ENCODE measurements around the gene PHC2.

PHC2 gene

DNA sequence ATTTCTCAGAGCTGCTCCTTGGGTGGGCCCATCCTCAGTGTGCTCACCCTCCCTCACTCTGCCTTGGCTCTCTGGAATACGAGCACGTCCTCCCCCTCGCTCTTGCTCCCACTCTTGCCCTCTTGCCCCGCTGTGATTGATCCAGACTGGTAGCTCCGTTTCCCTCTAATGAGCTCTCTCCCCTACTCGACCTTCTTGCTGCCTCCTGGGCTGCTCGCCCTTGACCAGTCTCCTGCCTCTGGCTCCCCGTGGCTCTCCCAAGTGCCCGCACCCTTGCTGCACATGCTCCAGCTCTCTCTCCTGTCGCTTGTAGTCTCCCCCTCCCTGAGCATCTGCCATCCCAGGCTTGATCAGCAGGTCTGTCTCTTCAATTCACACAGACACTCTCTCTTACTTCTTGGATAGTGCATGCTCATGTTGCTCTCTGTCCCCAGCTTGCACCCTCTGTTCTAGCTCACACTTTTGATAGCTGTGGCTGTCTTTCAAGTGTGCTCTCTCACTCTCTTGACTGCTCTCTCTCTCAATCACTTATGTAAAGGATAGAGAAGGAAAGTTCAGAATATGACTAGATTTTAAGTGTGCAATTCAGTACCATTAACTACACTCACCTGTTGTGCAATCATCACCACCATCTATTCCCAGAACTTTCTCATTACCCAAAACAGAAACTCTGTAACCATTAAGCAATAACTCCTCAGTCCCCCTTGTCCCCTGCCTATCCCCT is 51.1 kb downstream of the PHC2 start:
- TF ChIP-seq, protein P1, sequence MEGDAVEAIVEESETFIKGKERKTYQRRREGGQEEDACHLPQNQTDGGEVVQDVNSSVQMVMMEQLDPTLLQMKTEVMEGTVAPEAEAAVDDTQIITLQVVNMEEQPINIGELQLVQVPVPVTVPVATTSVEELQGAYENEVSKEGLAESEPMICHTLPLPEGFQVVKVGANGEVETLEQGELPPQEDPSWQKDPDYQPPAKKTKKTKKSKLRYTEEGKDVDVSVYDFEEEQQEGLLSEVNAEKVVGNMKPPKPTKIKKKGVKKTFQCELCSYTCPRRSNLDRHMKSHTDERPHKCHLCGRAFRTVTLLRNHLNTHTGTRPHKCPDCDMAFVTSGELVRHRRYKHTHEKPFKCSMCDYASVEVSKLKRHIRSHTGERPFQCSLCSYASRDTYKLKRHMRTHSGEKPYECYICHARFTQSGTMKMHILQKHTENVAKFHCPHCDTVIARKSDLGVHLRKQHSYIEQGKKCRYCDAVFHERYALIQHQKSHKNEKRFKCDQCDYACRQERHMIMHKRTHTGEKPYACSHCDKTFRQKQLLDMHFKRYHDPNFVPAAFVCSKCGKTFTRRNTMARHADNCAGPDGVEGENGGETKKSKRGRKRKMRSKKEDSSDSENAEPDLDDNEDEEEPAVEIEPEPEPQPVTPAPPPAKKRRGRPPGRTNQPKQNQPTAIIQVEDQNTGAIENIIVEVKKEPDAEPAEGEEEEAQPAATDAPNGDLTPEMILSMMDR (IDR thresholded peaks at IDR 0.05; ENCODE audit: extremely low read depth, missing control alignments): no peak
- DNase-seq (ENCODE audit: low spot score): no peak

DNA sequence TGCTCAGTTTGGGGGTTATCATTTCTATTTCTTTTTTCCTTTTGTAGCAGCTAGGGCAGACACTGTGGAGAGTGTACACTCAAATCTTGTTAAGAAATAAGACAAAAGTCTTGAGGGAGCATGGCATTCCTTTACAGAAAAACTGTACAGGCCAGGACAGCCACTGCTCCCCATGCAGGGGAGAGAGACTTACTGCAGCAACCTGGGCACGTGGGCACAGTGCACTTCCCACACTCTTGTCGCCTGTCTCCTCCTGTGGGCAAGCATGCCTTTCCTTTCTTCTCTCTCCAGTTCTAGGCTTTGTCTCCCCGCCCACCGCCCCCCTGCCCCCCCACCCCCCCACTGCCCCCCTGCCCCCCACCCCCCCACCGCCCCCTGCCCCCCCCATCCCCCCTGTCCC is 51.9 kb downstream of the PHC2 start:
- DNase-seq (ENCODE audit: low spot score): no peak
- TF ChIP-seq, protein P1 (IDR thresholded peaks at IDR 0.05; ENCODE audit: extremely low read depth, missing control alignments): no peak

DNA sequence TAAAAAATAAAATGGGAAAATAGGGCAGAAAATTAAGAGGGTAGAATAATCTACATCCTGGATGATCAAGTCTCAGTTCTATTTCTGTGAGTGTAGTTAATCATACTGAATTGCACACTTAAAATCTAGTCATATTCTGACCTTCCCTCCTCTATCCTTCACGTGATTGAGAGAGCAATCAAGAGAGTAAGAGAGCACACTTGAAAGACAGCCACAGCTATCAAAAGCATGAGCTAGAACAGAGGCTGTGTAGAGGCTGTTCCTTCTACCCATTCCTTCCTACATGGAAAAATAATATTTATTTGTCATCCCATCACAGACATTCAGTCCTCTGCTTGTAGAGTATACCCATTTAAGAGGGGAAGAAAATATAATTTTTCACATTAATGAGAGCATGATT is 52.4 kb downstream of the PHC2 start:
- no peak for DNase-seq (ENCODE audit: low spot score)
- TF ChIP-seq, protein P1 (IDR thresholded peaks at IDR 0.05; ENCODE audit: extremely low read depth, missing control alignments): no peak

GRCh38 chr1:33377756-33378155 is 53.1 kb downstream of the PHC2 start:
- TF ChIP-seq, protein P1 (IDR thresholded peaks at IDR 0.05; ENCODE audit: extremely low read depth, missing control alignments): no peak
- no peak for DNase-seq (ENCODE audit: low spot score)

GRCh38 chr1:33377013-33377412 is 53.9 kb downstream of the PHC2 start:
- no peak for DNase-seq (ENCODE audit: low spot score)
- TF ChIP-seq, protein P1 (IDR thresholded peaks at IDR 0.05; ENCODE audit: extremely low read depth, missing control alignments): no peak

GRCh38 chr1:33375316-33375715 is 55.6 kb downstream of the PHC2 start:
- no peak for DNase-seq (ENCODE audit: low spot score)

DNA sequence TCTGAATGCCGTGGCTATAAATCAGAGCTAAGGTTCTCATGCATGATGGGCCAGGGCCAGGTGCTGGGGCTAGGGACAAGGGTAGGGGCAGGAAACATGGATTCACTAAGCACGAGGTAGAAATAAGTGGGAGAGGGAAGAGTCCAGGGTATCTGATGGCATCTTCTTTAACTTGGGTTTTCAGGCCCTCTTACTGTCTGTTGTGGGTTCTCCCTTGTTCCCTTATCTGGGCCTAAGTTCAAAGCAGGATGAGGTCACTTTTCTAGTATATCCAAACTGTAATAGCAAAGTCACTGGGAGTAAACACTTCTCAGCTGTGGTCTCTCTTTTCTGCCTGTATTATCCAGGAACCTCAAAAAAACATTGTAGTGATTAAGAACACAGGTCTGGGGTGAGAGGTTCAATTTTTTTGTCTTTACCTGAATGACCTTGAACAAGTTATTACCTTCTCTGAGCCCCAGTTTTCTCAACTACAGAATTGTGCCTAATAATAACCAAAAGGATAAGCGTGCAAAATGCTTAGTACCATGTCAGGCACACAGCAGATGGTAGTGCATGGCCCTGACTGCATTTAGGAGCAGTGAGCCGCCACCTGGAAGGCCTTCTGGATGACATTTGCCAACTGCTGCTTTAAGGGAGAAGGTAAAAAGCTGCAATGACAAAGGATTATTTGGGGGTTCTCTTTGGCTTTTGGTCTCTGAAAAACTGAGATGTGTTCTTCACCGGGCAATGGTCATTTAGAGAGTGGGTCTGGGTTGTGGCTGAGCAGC is 56.4 kb downstream of the PHC2 start:
- TF ChIP-seq, protein P1 (IDR thresholded peaks at IDR 0.05; ENCODE audit: extremely low read depth, missing control alignments): no peak
- DNase-seq (ENCODE audit: low spot score): no peak

More at GRCh38 chr1:33375316-33375715, 55.6 kb downstream of the PHC2 start:
- TF ChIP-seq, protein P1 (IDR thresholded peaks at IDR 0.05; ENCODE audit: extremely low read depth, missing control alignments): no peak

Measured in GM20000 (cell line).